Transverse colon (tissue), 4 donors: ENCODE data around the gene LRIT1.

Experiments used
- EP300 ChIP-seq: sonication (generic); formaldehyde crosslinking; IDR thresholded peaks from one replicate; pipeline ENCODE4 v1.6.1; 2017; ENCODE audit warnings: antibody characterized with exemption, low read depth
- POLR2AphosphoS5 ChIP-seq, 3 donors: sonication (generic); formaldehyde crosslinking; IDR thresholded peaks; one replicate each; pipeline ENCODE4 v1.6.1; 2016; ENCODE audit warnings: antibody characterized with exemption in 3 of 3
- TF ChIP-seq, protein P1 (sequence below), 5 experiments: fragments of 200-600 bp in 3 of 5; fragments of 450-650 bp in 2 of 5; sonication (generic) in 3 of 5; IDR thresholded peaks; 1 replicate in 2 of 5; 2 replicates in 3 of 5; pipeline ENCODE4 v1.5.1; 2016 to 2017; ENCODE audit warnings: antibody characterized with exemption in 5 of 5, inconsistent platforms in 3 of 5, mild to moderate bottlenecking in 2 of 5, moderate library complexity in 1 of 5

GRCh38 chr10:84204610-84205009, 36.7 kb downstream of the LRIT1 start:
- TF ChIP-seq, protein P1, sequence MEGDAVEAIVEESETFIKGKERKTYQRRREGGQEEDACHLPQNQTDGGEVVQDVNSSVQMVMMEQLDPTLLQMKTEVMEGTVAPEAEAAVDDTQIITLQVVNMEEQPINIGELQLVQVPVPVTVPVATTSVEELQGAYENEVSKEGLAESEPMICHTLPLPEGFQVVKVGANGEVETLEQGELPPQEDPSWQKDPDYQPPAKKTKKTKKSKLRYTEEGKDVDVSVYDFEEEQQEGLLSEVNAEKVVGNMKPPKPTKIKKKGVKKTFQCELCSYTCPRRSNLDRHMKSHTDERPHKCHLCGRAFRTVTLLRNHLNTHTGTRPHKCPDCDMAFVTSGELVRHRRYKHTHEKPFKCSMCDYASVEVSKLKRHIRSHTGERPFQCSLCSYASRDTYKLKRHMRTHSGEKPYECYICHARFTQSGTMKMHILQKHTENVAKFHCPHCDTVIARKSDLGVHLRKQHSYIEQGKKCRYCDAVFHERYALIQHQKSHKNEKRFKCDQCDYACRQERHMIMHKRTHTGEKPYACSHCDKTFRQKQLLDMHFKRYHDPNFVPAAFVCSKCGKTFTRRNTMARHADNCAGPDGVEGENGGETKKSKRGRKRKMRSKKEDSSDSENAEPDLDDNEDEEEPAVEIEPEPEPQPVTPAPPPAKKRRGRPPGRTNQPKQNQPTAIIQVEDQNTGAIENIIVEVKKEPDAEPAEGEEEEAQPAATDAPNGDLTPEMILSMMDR (IDR thresholded peaks at IDR 0.05), result no peak
- TF ChIP-seq EP300 (no peak), POLR2AphosphoS5 (IDR thresholded peaks at IDR 0.05) (no peak)
